Activated CD8-positive, alpha-beta memory T cell treated with anti-CD3 and anti-CD28 coated beads for 24 hours (primary cell): ENCODE measurements around the gene KCNA1.
"Not testable (repeated sequence)": the region's sequence is repeated elsewhere in the genome, so short reads cannot be mapped to it uniquely, and the experiment has no call there.

ENCODE experiments used
- DNase-seq: peaks from one replicate; pipeline ENCODE4 v3.0.0-alpha.2; 2020

The KCNA1 gene

DNA sequence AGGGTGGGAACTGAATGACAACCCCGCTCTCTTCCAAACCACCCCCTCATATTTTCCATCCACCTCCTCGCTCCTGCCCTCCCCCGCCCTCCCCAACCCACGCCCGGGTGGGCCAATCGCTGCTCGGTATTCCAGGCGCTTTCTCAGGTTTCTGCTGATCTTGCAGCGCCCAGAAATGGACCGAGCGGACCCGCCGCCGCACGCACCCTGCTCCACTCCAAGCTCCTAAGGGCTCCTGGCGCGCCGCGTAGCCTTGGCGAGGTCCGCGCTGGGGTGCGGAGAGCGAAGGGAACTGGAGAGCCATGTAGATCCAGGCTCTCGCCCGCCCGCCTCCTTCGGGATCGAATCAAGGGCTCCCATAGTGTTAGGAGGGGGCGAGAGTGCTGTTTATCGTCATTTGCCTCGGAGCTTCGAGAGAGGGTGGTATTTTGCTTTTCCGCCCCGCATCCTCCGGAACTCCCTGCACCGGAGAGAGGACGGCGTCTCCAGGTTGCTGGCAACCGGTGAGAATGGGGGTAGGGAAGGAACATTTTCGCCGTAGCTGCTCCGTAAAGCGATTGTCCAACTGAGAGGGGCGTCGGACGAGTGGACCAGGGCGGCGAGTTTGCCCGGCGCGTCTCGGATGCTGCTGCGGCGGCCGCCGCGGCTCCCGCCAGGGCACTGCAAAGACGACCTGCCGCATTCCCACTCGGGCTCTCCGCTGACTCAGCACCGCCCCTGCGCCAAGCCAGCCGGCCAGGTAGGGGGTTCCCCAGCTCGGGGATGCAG is at the start of gene KCNA1:
Gene KCNA1 (plus strand): TSS at position 172 of the 768 bp plus-strand sequence. CDS start 1,474 bp downstream, outside the sequence.
- peak; percentile 61 for DNase-seq

DNA sequence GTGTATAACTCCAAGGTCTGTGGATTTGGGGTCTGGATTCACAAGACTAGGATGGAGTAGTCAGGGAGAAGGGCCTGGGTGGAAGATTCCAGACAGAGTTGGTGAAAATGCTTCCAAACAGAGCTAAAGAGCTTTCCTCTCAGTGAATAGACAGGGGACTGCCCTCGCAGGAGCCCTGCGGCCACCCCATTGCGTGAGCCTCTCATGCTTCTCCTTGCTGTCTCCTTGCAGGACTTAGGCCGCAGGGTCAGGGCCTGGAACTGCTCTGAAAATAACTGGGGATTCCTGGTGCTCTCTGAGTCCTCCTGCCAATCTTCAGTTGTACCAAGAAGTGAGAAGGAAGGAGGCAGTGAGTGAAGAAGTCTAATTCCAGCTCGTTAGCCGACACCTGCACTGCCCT is 49.0 kb upstream of the KCNA1 start:
- DNase-seq = no peak

DNA sequence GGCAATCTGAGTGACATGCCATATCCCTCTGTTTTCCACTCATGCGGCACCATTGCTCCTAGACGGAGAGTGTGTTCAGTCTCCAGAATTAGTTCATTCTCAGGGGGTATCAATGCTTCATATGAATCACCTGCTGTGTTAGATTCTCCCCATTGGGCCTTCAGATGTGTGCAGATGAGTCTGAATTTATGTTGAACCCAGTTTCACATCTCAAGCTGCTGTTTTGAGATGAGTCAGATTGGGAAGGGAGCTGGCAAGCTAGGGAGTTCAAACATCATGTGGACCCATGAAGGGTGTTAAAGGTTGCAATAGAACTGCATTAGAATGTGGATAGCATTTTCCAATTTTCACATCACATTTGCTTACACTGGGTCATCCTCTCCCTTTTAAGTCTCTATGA is 46.9 kb upstream of the KCNA1 start:
- DNase-seq = no peak

DNA sequence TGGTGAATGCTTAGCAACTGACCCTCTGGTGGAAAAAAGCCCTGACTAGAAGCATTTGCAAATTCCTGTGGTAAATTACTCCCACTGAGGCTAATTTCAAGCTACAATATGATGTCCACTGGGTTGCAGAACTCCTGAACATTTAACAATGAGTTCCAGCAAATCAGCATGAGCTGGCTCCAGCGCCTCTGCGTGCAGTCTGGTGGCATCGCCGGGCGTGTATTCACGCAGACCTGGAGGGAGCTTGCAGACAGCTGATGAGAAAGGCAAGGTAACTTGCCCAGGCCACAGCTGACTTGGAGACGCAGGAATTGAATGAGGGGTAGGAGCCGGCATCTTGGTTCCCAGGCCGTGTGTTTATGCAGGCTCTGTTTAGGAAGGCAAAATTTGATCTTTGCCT is 45.1 kb upstream of the KCNA1 start:
- DNase-seq = no peak

DNA sequence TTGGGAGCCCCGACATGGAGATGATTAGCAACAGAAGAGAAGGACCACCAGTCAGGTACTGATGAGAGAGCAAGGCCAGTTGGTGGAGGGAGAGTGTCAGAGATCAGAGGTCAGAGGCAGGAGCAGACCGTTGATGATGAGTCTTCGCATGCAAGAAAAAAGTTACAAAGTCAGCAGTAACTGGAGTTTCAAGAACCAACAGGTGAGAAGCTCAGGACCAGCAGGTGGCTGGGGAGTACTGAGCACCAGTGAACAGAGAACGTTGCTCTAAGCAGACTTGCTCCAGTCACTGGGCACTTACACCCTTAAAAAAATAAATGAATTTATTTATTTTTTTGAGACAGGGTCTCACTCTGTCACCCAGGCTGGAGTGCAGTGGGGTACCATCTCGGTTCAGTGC is 44.5 kb upstream of the KCNA1 start:
- DNase-seq = no peak

DNA sequence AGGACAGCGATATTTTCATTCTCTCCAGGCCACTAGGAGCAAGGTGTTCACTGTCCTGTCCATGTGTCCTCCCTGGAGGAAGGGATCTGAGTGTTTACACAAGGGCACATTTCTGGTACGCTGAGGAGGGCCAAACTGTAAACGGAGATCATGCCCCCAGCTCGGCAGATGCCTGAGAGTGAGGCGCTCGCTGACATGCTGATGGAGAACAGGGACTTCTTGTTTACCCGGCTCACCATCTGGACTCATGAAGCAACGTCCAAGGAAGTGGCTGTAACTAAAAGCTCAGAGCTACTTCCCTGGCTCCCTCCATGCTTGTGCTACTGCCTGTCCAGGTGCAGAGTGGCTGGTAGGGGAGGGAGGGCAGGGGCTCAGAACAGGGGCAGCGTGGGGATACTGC is 43.4 kb upstream of the KCNA1 start:
- no peak for DNase-seq

DNA sequence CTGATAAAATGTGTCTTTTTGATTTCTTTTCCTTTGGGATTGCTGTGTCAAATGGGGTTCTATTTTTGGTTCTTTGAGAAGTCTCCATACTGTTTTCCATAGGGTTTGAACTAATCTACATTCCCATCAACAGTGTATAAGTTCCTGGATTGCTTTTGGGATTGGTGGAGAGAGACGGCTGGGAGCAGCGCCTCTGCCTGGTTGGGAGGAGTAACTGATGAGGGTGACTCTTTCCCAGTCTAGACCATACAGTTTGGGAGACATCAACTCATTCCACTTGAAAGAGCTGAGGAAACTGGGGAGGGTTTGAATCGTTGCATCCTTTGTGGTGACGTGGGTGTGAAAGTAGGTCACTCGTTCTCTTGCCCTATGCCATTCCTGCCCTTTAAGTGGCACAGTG is 42.3 kb upstream of the KCNA1 start:
- DNase-seq = no peak

DNA sequence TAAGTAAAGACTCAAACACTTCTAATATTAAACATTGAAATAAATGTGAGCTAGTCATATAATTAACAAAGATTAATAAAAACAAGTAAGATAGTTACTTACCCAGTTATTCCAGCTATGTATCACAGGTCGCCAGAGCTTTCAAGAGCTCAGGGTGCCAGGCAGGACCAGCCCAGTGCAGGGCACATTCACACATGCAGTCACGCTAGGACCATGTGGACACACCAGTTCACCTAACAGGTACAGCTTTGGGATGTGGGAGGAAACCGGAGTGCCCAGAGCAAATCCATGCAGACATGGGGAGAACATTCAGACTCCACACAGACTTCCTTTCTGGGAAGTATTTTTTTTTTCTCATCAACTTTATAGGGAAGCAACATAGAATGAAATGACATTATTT is 39.3 kb upstream of the KCNA1 start:
- no peak for DNase-seq

DNA sequence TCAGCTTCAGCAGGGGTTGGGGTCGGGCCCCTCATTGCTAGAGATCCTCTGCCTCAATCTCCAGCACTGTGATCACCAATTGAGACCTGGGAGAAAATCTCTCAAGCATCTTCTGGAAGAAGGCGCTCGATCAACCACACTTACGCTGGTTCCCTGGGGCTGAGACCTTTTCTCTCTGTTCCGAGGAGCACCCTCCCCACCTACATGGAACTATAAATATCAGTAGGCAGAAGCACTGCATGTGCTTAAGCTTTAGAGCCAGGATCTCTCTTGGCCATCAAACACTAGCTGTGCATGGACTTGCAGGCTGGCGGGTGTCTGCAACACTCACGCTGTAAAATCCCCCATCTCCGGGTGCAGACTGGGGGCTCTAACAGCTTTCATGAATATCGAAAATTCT is 38.2 kb upstream of the KCNA1 start:
- DNase-seq = no peak

DNA sequence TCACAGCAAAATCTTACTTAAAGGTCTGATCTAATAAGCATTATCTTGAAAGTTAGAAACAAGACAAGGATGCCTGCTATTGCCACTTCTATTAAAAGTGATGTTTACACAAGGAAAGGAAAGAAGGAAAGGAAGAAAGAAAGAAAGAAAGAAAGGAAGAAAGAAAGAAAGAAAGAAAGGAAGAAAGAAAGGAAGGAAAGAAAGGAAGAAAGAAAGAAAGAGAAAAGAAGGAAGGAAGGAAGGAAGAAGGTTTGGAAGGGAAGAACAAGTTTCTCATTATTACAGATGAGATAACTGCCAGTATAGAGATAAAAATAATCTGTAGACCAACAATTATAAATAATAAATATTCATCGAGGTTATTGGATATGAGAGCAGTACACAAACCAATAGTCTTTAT is 35.8 kb upstream of the KCNA1 start:
- DNase-seq = no peak

DNA sequence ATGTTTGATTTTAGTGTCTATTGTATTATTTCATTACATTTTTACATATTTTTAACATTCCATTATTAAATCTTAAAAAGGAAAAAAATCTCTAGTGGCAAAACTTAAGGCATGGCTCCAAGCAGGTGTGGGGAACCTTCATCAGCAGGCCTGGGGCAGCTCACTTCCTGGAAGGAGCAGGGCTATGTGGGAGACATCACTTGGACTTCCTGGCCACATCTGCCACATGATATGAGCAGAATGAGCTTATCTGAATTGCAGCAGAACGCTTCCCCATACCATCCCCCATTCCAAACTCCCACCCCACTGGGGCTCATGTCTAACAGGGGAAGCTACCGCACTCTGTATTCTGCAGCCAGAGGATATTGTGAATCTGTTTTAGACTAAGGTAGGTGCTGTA is 35.0 kb upstream of the KCNA1 start:
- DNase-seq = no peak

DNA sequence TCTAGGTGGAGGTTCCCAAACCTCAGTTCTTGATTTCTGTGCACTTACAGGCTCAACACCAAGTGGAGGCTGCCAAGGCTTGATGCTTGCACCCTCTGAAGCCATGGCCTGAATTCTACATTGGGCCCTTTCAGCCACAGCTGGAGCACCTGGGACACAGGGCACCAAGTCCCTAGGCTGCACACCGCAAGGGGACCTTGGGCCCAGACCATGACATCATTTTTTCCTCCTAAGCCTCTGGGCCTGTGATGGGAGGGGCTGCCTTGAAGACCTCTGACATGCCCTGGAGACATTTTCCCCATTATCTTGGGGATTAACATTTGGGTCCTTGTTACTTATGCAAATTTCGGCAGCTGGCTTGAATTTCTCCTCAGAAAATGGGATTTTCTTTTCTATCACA is 30.2 kb upstream of the KCNA1 start:
- not testable (repeated sequence) for DNase-seq

DNA sequence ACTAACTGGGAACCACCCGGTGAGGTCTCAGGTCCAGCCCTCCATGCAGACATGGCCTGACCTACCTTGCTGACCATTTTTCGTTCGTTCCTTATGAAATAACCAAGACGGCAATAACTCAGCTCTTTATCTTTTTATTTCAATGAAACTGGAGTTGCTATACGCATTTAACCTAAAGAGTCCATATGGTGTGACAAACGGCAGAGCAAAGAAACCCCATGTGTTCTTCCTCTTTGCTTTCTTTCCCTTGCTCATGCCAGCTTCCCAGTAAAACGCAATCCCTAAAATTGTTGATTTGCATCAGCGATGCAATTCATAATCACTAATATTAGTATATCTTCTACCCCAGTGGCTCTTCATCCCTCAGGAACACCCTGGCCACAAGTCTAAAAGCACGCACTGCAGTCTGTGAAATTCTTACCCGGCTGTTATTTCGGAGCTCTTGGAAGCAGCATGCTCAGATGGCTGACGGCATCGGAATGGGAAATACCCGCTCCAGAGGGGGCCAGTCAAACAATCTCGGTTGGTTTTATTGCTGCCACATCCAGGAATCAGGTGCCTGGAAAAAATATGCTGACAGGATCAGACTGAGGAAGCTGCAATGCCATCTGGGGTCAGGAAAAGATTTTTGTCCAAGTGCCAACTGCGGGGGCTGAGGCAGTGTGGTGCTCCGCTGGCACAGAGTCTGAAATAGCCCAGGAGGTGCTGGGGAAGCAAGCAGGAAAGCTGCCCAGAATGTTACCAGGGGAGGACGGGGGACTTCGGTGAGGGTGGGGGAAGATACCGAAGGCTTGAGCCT is 28.2 kb upstream of the KCNA1 start:
- no peak for DNase-seq

DNA sequence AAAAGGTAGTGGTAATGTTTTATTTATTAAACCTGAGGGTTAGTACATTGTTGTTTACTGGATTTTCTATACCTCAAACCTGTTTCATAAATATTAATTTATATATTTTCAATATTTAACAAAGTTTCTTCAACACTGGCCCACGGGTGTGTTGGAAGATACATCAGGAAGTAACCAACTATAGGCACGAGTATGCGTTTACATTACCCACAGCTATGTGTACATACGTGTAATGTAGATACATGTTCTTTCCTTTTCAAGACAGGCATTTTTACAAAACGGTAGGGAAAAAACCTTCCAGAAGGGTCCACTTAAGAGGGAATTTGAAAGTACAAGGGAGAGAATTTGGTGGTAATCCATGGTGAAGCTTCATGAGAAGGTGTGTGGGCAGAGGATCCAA is 17.8 kb upstream of the KCNA1 start:
- no peak for DNase-seq

DNA sequence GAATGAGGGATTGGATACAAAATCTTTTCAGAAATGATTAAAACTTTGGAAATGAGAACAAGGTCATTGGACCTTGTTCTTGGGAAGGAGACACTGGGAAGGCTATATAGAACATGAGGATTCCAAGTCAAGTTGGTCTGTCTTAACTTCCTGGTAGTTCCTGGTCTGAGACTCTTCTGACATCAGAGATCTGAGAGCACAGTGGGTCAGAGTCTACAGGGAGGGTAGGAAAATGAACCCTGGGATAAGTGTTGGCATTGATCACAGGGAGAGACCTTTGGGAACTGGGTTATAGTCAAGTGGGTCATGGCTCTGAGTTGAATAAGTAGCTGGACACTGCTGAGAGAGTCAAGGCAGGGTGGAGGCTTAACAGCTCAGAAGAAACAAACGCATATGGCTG is 17.3 kb upstream of the KCNA1 start:
- DNase-seq = no peak

DNA sequence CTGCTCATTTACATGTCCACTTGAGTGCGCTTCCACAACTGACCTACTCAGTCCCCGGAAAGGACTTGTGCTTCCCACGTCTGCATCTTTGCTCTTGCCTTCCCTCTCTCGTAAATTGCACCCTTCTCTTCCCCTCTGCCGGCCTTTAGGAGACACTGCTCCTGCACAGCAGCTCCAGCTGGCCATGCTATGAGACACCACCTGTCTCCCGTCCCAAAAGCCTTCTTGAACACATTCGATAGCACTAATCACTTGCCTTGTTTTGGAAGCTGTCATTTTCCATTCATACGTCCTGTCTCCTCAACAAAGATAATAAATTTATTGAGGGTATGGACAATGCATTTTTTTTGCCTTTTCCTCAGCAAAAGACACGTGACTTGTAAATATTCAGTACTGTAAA is 15.7 kb upstream of the KCNA1 start:
- DNase-seq = no peak

DNA sequence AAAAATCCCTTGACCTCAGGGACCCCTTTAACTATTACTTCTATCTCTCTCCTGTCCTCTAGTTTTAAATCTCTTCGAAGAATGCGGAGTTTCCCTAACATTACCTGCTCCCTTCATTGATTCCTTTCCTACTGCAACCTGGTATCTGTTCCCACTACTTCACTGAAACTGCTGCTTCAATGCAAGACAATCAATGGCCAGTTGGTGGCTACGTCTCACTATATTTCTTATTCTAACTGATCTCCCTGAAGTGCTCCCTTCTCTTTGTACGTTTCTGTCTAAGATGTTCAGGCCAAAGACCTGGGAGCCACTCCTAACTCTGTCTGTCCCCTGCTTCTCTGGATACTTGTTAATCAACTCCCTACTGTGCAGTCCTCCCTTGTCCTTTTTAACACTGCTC is 10.3 kb upstream of the KCNA1 start:
- no peak for DNase-seq

DNA sequence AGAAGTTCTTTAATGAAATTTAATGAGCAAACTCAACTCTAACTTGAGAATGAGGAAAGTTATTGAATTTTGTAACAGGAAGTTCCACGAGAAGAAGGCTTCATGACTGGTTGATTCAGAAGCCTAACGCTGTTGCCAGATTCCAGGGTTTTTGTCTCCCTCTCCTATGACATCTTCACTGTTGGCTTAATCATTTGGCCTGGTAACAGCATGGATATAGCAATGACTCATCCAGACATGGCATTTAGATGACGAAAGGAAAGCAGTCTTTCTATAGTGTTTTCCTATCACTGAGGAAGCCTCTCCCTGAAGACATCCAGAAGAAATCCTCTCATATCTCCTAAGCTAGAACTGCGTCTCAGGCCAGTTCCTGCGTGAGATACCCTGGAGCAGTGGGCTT is 9.4 kb upstream of the KCNA1 start:
- no peak for DNase-seq

DNA sequence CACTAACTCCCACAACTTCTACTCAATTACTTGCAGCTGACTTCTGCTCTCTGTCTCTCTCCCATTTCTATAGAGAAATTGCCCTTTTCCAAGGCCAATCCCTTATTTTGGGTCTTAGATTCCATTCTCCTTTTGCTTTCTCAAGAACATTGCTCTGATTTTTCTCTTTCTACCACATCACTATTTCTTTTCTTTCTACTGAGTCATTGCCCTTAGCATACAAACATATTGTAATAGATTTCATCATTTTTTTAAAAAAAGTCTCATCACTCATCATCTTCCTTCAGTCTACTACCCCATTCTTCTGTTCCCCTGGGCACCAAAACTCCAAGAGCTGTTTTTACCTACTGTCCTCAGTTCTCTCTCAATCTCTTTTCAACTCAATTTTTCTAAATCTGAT is 4.4 kb upstream of the KCNA1 start:
- DNase-seq = no peak

DNA sequence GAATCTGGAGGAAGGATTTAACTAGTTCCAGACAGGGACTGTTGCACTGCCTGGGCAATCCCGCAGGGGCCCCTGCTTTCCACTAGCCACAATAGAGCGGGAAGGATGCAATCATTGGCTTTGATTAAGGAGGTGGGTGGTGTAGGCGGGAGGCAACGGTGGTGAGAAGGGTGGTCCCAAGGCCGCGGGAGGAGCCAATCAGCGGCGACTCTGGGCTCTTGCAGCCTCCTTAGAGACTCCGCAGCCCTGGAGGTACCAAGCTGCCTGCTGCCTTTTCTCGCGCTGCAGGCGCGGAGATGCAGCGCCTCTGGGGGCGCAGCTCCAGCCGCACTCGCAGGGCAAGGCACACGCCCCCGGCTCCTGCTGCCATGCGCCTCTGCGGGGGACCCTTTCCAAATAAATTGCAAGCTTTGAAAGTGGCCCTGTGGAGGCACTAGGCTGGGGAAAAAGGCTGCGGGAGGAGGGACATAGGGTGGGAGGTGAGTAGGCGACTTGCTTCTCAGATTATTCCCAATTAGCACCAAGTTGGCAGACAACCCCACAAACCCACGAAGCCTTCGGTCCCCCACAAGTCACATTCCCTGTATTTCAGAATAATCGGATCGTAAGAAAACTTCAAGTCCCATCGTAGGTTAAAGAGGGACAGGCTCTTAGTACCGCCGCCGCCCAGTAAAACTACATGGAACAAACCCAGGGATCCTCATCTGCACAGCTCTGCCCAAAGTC is 858 bp upstream of the KCNA1 start:
- DNase-seq = no peak

DNA sequence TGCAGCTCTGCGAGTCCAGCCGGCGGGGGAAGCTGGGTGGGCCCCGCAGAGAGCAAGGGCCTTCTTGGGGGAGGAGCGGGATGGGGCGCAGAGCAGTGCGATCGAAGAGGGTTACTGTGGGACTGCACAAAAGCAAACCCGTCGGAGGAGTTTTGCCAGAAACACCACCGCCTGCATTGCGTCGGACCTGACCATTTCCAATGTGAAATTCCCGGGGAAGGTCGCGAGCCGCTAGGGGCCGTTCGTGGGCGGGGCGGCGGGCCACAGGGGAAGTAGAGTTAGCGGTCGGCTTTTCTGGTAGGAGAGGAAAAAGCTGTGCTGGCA is 333 bp upstream of the KCNA1 start:
- no peak for DNase-seq

DNA sequence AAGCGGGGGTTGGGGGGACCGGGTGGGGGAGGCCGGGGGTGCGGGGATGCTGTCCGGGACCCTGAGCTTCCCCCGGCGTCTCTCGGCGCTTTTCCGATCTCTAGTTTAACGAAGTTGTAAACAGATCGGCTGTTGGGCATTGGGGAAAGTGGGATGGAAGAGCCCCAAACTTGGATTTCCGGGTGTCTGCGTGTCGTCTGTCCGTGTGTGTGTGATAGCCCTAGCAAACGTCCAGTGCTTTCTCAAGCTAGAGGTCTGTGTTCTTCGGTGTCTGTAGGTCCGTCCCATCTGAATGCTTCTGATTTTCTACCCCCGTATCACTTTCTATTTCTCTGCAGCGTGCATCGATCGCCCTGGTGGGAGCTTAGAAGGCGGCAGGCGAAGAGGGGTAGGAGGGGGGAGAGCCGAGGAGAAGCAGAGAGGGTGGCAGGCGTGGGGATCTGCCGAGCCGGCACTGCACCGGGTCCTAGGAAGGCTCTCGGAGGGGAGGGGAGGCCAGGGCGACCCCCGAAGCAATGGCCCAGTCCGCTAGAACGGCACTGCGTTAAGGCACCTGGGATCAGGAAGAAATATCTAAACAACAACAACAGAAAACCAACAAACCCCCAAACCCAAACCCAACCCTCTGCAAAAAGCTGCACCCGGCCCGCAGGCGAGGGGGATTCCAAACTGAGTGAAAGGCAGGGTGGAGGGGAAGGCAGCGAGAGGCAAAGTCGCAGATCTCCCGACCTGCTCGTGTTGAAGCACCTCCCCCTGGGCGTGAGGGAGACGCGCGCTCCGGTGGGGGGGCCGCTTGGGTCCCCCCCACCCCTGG is 1.0 kb downstream of the KCNA1 start:
- DNase-seq = peak; percentile 60

DNA sequence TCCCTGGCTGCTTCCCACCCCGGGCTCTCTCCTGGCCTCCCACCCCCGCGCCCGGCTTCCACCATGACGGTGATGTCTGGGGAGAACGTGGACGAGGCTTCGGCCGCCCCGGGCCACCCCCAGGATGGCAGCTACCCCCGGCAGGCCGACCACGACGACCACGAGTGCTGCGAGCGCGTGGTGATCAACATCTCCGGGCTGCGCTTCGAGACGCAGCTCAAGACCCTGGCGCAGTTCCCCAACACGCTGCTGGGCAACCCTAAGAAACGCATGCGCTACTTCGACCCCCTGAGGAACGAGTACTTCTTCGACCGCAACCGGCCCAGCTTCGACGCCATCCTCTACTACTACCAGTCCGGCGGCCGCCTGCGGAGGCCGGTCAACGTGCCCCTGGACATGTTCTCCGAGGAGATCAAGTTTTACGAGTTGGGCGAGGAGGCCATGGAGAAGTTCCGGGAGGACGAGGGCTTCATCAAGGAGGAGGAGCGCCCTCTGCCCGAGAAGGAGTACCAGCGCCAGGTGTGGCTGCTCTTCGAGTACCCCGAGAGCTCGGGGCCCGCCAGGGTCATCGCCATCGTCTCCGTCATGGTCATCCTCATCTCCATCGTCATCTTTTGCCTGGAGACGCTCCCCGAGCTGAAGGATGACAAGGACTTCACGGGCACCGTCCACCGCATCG is 1.8 kb downstream of the KCNA1 start:
- DNase-seq = no peak
